SU-DHL-6 (cell line): ENCODE results near the gene LRRC74A.

Experiments used
- H2AFZ ChIP-seq: fragments of 200-600 bp; sonication (generic); 2 replicates; pipeline ENCODE4 v1.6.1; 2014; ENCODE audit warnings: low read depth, mild to moderate bottlenecking, moderate library complexity, mixed read lengths, antibody characterized with exemption, low read length; ENCODE audit not compliant: severe bottlenecking
- H3F3A ChIP-seq: fragments of 200-600 bp; shearing (Covaris generic); 2 replicates; pipeline ENCODE4 v1.6.0; 2016; ENCODE audit warnings: antibody characterized with exemption, mild to moderate bottlenecking; ENCODE audit not compliant: insufficient read depth
- H3K27ac ChIP-seq: fragments of 200-600 bp; sonication (generic); 2 replicates; pipeline ENCODE4 v1.5.1; 2016; ENCODE audit warnings: low read depth, mild to moderate bottlenecking, low read length, moderate library complexity, mixed read lengths
- H3K27me3 ChIP-seq: fragments of 200-600 bp; sonication (generic), shearing (Covaris generic); 2 replicates; pipeline ENCODE4 v1.6.0; 2014; ENCODE audit warnings: mild to moderate bottlenecking, low read length
- H3K36me3 ChIP-seq: fragments of 200-600 bp; sonication (generic); 2 replicates; pipeline ENCODE4 v1.6.1; 2014; ENCODE audit warnings: mild to moderate bottlenecking, low read length, mixed read lengths
- H3K4me2 ChIP-seq: fragments of 300-600, 200-600 bp; shearing (Covaris generic), sonication (generic); 2 replicates; pipeline ENCODE4 v1.6.0; 2014; ENCODE audit warnings: low read length, low read depth, mild to moderate bottlenecking; ENCODE audit not compliant: poor library complexity, severe bottlenecking
- H3K4me3 ChIP-seq: fragments of 200-600 bp; sonication (generic); 2 replicates; pipeline ENCODE4 v1.5.1; 2014; ENCODE audit warnings: antibody characterized with exemption, low read length, mild to moderate bottlenecking, mixed read lengths; ENCODE audit not compliant: insufficient read depth, poor library complexity, severe bottlenecking
- H3K79me2 ChIP-seq: fragments of 200-600 bp; sonication (generic); 2 replicates; pipeline ENCODE4 v1.6.1; 2014; ENCODE audit warnings: mild to moderate bottlenecking, low read length, moderate library complexity; ENCODE audit not compliant: insufficient read depth
- H3K9ac ChIP-seq: fragments of 200-600 bp; sonication (generic); 2 replicates; pipeline ENCODE4 v1.7.0; 2014; ENCODE audit warnings: mild to moderate bottlenecking, low read length
- H3K9me2 ChIP-seq: fragments of 200-600 bp; sonication (generic); replicated peaks from 2 replicates; pipeline ENCODE4 v1.6.1; 2014; ENCODE audit warnings: low read length; ENCODE audit not compliant: insufficient read depth
- H3K9me3 ChIP-seq: fragments of 200-600 bp; sonication (generic); 2 replicates; pipeline ENCODE4 v1.6.1; 2014; ENCODE audit warnings: low read length, mixed read lengths; ENCODE audit not compliant: insufficient read depth
- H4K20me1 ChIP-seq: fragments of 200-600 bp; sonication (generic); 2 replicates; pipeline ENCODE4 v1.6.1; 2014; ENCODE audit warnings: low read depth, mild to moderate bottlenecking, antibody characterized with exemption, low read length, moderate library complexity, mixed read lengths
- EZH2phosphoT487 ChIP-seq: fragments of 200-600 bp; sonication (generic), shearing (Covaris generic); conservative IDR thresholded peaks from 2 replicates; pipeline ENCODE4 v1.6.1; 2018; ENCODE audit warnings: mild to moderate bottlenecking, antibody characterized with exemption, low read length, moderate library complexity, mixed read lengths
- TF ChIP-seq, protein P1 (sequence below): fragments of 200-600 bp; sonication (generic); IDR thresholded peaks from one replicate; pipeline ENCODE4 v1.5.1; 2017; ENCODE audit warnings: antibody characterized with exemption, mild to moderate bottlenecking, low read length, moderate library complexity; ENCODE audit not compliant: insufficient read depth, poor library complexity, severe bottlenecking

Gene LRRC74A

DNA sequence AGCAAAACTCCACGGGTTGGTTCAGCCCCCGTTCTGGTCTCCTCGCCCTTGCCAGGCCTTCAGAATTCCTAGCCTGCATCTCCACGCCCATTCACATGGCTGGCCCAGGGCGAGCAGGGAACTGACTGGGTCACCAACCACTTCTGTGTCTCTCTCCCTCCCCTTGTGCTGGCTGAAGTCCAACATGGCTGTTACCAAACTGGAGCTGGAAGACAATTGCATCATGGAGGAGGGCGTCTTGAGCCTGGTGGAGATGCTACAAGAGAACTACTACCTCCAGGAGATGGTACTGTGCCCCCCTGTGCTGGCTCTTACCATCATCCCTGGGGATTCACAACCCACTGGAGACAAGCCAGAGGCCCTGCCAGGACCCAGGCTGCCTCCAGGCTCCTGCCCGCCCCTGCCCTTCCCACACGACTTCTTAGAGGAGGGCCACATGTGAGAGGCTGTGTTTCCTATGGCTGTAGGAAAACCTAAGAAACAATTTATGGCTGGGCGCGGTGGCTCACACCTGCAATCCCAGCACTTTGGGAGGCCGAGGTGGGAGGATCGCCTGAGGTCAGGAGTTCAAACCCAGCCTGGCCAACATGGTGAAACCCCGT is 9.9 kb downstream of the LRRC74A start:
- Histone ChIP-seq H3K4me3 (no peak overlapping the region), H3K36me3 (no peaks in the 10 kb centered on the region), H3K9ac (no peak overlapping the region), H3K79me2 (no peaks in the 10 kb centered on the region), H3K4me2 (no peak overlapping the region), H2AFZ (no peak overlapping the region), H3K9me2 (no peaks in the 10 kb centered on the region), H3K27ac (no peak overlapping the region), H3F3A (no peaks in the 10 kb centered on the region), H3K27me3 (no peaks in the 10 kb centered on the region), H4K20me1 (no peaks in the 10 kb centered on the region), H3K9me3 (no peaks in the 10 kb centered on the region)
- TF ChIP-seq, protein P1, sequence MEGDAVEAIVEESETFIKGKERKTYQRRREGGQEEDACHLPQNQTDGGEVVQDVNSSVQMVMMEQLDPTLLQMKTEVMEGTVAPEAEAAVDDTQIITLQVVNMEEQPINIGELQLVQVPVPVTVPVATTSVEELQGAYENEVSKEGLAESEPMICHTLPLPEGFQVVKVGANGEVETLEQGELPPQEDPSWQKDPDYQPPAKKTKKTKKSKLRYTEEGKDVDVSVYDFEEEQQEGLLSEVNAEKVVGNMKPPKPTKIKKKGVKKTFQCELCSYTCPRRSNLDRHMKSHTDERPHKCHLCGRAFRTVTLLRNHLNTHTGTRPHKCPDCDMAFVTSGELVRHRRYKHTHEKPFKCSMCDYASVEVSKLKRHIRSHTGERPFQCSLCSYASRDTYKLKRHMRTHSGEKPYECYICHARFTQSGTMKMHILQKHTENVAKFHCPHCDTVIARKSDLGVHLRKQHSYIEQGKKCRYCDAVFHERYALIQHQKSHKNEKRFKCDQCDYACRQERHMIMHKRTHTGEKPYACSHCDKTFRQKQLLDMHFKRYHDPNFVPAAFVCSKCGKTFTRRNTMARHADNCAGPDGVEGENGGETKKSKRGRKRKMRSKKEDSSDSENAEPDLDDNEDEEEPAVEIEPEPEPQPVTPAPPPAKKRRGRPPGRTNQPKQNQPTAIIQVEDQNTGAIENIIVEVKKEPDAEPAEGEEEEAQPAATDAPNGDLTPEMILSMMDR, result no peak

DNA sequence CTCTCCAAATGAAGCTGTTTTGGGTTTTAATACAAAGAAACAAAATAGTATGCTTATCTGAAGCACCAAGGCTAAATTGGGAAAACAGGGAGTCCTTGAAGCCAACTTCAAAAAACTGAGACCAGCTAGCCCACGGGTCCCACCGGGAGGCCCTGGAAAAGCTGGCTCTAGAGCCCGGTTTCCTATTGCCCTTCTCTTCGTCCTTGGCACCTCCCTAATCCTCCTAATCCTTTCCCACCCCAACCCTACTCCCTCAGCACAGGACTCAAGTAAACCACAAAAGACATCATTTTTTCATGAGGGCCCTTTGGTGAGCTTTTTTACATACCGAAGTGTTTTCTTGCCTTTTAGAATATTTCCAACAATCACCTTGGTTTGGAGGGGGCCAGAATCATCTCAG is 11.3 kb downstream of the LRRC74A start:
- H3K36me3 ChIP-seq, result no peaks in the 10 kb centered on the region
- no peaks in the 10 kb centered on the region for H4K20me1 ChIP-seq
- no peaks in the 10 kb centered on the region for H3K27me3 ChIP-seq
- H3F3A ChIP-seq, result no peaks in the 10 kb centered on the region
- no peaks in the 10 kb centered on the region for H3K79me2 ChIP-seq
- no peak overlapping the region for H3K4me2 ChIP-seq
- H3K27ac ChIP-seq, result no peak overlapping the region
- H3K9me3 ChIP-seq, result no peaks in the 10 kb centered on the region
- no peaks in the 10 kb centered on the region for H3K9me2 ChIP-seq
- H2AFZ ChIP-seq, result no peak overlapping the region
- TF ChIP-seq, protein P1, result no peak
- no peak for TF ChIP-seq EZH2phosphoT487
- H3K4me3 ChIP-seq, result no peak overlapping the region
- no peak overlapping the region for H3K9ac ChIP-seq

DNA sequence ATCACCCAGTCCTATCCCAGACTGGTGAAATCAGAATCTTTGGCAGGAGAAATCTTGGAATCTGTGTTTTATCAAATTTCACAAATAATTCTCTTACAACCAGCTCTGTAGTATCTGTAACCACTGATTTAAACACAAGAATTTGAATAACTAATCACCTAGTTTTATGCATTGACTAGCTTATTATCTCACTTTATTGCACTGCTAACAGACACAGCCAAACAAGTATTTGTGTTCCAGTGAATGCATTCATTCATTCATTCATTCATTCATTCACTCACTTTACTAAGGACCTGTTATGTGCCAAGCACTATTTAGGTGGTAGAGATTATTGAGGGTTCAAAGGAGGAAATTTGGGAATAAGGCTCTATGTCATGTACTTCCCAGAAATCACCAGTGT is 16.2 kb downstream of the LRRC74A start:
- no peak overlapping the region for H3K27ac ChIP-seq
- H4K20me1 ChIP-seq, result no peaks in the 10 kb centered on the region
- no peaks in the 10 kb centered on the region for H3K9me2 ChIP-seq
- no peak overlapping the region for H3K9ac ChIP-seq
- H3K79me2 ChIP-seq, result no peaks in the 10 kb centered on the region
- H3K4me3 ChIP-seq, result no peak overlapping the region
- H3K36me3 ChIP-seq, result no peaks in the 10 kb centered on the region
- no peaks in the 10 kb centered on the region for H3K9me3 ChIP-seq
- no peak overlapping the region for H2AFZ ChIP-seq
- H3K4me2 ChIP-seq, result no peak overlapping the region
- no peaks in the 10 kb centered on the region for H3K27me3 ChIP-seq
- TF ChIP-seq EZH2phosphoT487, result no peak
- TF ChIP-seq, protein P1, result no peak
- H3F3A ChIP-seq, result no peaks in the 10 kb centered on the region

DNA sequence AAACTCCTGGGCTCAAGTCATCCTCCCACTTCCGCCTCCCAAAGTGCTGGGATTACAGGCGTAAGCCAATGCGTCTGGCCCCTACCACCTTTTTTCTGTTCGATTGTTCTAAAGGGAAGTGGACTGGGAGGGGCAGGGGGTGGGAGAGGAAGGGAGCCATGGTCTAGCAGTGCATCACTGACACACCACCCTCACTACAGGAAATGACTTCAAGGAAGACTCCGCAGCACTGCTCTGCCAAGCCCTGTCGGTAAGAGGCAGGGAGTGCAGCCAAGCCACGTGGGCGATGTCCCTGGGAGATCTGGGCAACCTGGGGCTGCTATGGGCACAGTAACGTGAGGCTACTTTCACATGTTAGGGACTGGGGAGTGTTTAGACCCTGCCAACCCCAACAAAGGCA is 18.0 kb downstream of the LRRC74A start:
- H3K4me3 ChIP-seq, result no peak overlapping the region
- no peak overlapping the region for H3K9ac ChIP-seq
- no peak for TF ChIP-seq EZH2phosphoT487
- TF ChIP-seq, protein P1, result no peak
- no peak overlapping the region for H3K4me2 ChIP-seq
- H3K27me3 ChIP-seq, result no peaks in the 10 kb centered on the region
- H3K36me3 ChIP-seq, result no peaks in the 10 kb centered on the region
- no peaks in the 10 kb centered on the region for H3K79me2 ChIP-seq
- no peaks in the 10 kb centered on the region for H4K20me1 ChIP-seq
- no peaks in the 10 kb centered on the region for H3F3A ChIP-seq
- no peak overlapping the region for H3K27ac ChIP-seq
- no peak overlapping the region for H2AFZ ChIP-seq
- H3K9me2 ChIP-seq, result no peaks in the 10 kb centered on the region
- no peaks in the 10 kb centered on the region for H3K9me3 ChIP-seq
